Tibial nerve (tissue), 4 donors: Measurements from ENCODE around the gene CYLD. TPM values are rescaled to one million over a fixed set of nuclear protein-coding genes. Genes with fewer than 3 reads are reported as not detected.

ENCODE experiments used
- DNase-seq, 2 donors: peaks; one replicate each; pipeline ENCODE4 v3.0.0-alpha.2; 2019; ENCODE audit warnings: low spot score in 2 of 2
- H3K27ac ChIP-seq, 4 donors: fragments of 200-600 bp; sonication (generic) in 3 of 4; one replicate each; pipeline ENCODE4 v1.5.1; 2017 to 2019; ENCODE audit warnings: mild to moderate bottlenecking in 1 of 4
- H3K27me3 ChIP-seq, 2 donors: fragments of 200-600 bp; sonication (generic) in 1 of 2; one replicate each; pipeline versions ENCODE4 v1.5.1 to v1.6.0; 2017 to 2019
- H3K36me3 ChIP-seq, 3 donors: fragments of 200-600 bp; sonication (generic); one replicate each; pipeline ENCODE4 v1.5.1; 2018 to 2019
- H3K4me1 ChIP-seq, 4 donors: fragments of 200-600 bp; sonication (generic) in 3 of 4; one replicate each; pipeline ENCODE4 v1.5.1; 2017 to 2019
- H3K4me3 ChIP-seq, 4 donors: fragments of 200-600 bp; sonication (generic) in 3 of 4; one replicate each; pipeline ENCODE4 v1.5.1; 2017 to 2019; ENCODE audit warnings: mild to moderate bottlenecking in 1 of 4, moderate library complexity in 1 of 4
- H3K9me3 ChIP-seq, 4 donors: fragments of 200-600 bp; sonication (generic) in 3 of 4; one replicate each; pipeline ENCODE4 v1.5.1; 2017 to 2019
- EP300 ChIP-seq, 2 donors: sonication (generic); formaldehyde crosslinking; IDR thresholded peaks; one replicate each; pipeline ENCODE4 v1.6.1; 2017; ENCODE audit warnings: antibody characterized with exemption in 2 of 2, mild to moderate bottlenecking in 1 of 2
- POLR2A ChIP-seq, 2 donors: fragments of 450-650 bp; IDR thresholded peaks; one replicate each; pipeline ENCODE4 v1.6.1; 2017; ENCODE audit warnings: antibody characterized with exemption in 2 of 2, mild to moderate bottlenecking in 2 of 2, moderate library complexity in 2 of 2
- WGBS, 2 donors: methylation state at CpG; one replicate each; pipeline ENCODE4 v1.1.5; 2018; 5-methylcytosine and 5-hydroxymethylcytosine counted together
- total RNA-seq, 4 donors: library from RNA; depleted of rRNA; stranded (reverse); fragments of >200 nt; gene quantifications; one replicate each; pipeline ENCODE4 v1.1.0, GENCODE V29; 2016
- TF ChIP-seq, protein P1 (sequence below), 5 experiments: fragments of 200-600 bp in 3 of 5; fragments of 450-650 bp in 2 of 5; sonication (generic) in 3 of 5; IDR thresholded peaks; one replicate each; pipeline ENCODE4 v1.5.1; 2016 to 2019; ENCODE audit warnings: antibody characterized with exemption in 5 of 5, mild to moderate bottlenecking in 3 of 5, moderate library complexity in 2 of 5

The CYLD gene
- total RNA-seq, 4 donors from 2014 or later: 23.7 to 52.7 (median 38.3) TPM

DNA sequence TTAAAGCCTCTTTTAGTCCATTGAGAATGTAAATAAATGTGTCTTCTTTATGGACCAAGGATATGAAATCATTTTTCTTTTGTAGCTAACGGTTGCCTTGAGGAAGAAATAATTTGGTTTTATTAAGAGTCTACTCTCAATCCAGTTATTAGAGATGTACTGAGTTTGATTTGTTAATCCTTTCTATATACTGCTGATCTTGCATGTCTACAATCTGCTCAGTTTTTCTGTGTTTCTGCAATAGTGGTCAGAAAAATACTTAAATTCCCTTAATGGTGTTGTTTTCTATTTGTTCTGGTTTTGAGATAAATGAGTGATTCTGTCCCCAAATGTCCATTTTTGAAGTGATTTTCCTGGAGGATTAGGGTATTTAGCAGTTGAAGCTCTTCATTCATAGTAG is 54.9 kb downstream of the CYLD start:
- Histone ChIP-seq H3K27me3 (no peaks in the 10 kb centered on the region), H3K4me3 (no peak overlapping the region), H3K36me3 (peaks cover 4 to 63% (median 7%) of the 10 kb centered on the region in 3 donors), H3K4me1 (no peaks in the 10 kb centered on the region), H3K27ac (no peak overlapping the region), H3K9me3 (no peaks in the 10 kb centered on the region)
- no peak for DNase-seq
- TF ChIP-seq, protein P1, sequence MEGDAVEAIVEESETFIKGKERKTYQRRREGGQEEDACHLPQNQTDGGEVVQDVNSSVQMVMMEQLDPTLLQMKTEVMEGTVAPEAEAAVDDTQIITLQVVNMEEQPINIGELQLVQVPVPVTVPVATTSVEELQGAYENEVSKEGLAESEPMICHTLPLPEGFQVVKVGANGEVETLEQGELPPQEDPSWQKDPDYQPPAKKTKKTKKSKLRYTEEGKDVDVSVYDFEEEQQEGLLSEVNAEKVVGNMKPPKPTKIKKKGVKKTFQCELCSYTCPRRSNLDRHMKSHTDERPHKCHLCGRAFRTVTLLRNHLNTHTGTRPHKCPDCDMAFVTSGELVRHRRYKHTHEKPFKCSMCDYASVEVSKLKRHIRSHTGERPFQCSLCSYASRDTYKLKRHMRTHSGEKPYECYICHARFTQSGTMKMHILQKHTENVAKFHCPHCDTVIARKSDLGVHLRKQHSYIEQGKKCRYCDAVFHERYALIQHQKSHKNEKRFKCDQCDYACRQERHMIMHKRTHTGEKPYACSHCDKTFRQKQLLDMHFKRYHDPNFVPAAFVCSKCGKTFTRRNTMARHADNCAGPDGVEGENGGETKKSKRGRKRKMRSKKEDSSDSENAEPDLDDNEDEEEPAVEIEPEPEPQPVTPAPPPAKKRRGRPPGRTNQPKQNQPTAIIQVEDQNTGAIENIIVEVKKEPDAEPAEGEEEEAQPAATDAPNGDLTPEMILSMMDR (IDR thresholded peaks at IDR 0.05): no peak
- TF ChIP-seq POLR2A (IDR thresholded peaks at IDR 0.05) (no peak), EP300 (IDR thresholded peaks at IDR 0.05) (no peak)
- WGBS, 2 donors: 87 to 95% methylated on average over 1 of the region's 1 CpG

DNA sequence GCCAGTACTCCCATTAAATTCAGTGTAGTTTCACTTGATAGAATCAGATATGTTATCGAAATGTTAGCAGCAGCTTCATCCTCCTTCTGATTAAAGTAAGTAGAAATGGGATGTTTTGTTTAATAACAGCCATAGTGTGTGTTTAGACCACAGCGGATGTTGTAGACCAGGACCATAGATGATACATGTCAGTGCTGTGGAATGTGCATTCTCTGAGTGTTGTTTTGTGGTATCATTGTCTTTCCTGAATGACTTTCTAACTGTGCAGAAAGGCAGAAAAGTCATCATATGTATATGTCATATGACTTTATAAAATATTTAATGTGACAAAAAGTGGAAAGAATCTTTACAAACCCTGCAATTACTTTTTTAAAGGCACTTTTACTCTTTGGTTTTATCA is 55.6 kb downstream of the CYLD start:
- no peaks in the 10 kb centered on the region for H3K4me1 ChIP-seq
- peaks cover 4 to 63% (median 7%) of the 10 kb centered on the region in 3 donors for H3K36me3 ChIP-seq
- no peak for DNase-seq
- H3K4me3 ChIP-seq: no peak overlapping the region
- TF ChIP-seq, protein P1 (IDR thresholded peaks at IDR 0.05): no peak
- TF ChIP-seq POLR2A (IDR thresholded peaks at IDR 0.05) (no peak), EP300 (IDR thresholded peaks at IDR 0.05) (no peak)
- H3K9me3 ChIP-seq: no peaks in the 10 kb centered on the region
- H3K27me3 ChIP-seq: no peaks in the 10 kb centered on the region
- 87 to 98% methylated on average over 2 of the region's 2 CpGs for WGBS, 2 donors
- no peak overlapping the region for H3K27ac ChIP-seq

DNA sequence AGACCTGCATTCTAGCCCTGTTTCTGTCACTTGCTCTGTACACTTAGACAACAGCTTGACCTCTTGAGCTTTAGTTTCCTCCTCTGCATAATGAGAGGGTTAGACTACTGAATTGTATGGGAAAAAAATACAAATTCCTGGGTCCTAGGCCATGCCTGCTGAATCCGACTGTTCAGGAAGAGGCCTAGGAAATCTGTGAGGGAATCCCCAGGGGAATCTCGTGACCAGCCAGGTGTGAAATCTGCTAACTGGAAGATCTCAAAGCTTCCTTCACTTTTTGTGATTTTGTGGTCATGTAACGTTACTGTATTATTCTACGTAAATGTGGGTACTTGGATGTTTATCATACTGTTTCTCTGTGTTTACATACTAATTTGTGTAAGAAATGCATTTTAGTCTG is 58.2 kb downstream of the CYLD start:
- TF ChIP-seq POLR2A (IDR thresholded peaks at IDR 0.05) (no peak), EP300 (IDR thresholded peaks at IDR 0.05) (no peak)
- TF ChIP-seq, protein P1 (IDR thresholded peaks at IDR 0.05): no peak
- Histone ChIP-seq H3K9me3 (no peaks in the 10 kb centered on the region), H3K36me3 (peaks cover 0 to 41% (median 0%) of the 10 kb centered on the region in 3 donors), H3K27me3 (no peaks in the 10 kb centered on the region), H3K4me1 (no peaks in the 10 kb centered on the region), H3K27ac (no peak overlapping the region), H3K4me3 (no peak overlapping the region)
- WGBS, 2 donors: 90 to 92% methylated on average over 4 of the region's 4 CpGs
- DNase-seq: no peak

DNA sequence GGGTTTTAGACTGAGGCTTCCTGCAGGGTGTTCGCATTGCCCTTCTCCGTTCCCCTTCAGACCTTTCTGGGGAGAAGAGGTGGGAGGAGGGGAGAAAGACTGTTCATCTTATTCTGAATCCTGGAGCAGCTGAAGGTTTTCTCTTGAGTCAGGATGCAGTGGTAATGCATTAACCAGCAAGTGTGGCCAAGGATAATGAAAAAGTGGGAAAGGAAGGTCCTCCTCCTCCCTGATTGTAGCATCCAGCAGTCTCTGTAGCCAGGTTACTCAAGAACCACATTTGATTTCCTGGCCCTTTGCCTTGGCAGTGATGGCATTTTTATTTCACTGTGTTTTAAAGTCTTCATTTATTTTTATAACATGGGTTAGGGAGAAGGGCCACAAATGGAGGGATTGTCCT is 59.1 kb downstream of the CYLD start:
- 82 to 87% methylated on average over 2 of the region's 2 CpGs for WGBS, 2 donors
- DNase-seq: no peak
- TF ChIP-seq EP300 (IDR thresholded peaks at IDR 0.05) (no peak), POLR2A (IDR thresholded peaks at IDR 0.05) (no peak)
- TF ChIP-seq, protein P1 (IDR thresholded peaks at IDR 0.05): no peak

DNA sequence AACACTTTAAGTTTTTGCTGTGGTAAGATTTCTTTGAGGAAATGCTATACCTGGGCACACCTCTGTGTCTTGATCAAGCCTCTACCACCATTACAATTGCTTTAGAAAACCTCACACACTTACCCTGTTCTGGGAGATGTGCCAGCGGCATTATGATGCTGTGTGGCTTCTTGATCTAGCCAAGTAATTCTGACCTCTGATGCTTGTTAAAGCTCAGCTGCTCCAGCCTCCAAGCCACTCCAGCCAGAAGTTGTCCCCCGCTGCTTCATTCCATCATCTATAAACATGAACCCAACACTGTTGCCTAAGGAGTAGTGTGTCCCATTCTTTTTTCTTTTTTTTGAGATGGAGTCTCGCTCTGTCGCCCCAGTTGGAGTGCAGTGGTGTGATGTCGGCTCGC is 60.1 kb downstream of the CYLD start:
- no peak for DNase-seq
- no peaks in the 10 kb centered on the region for H3K27me3 ChIP-seq
- H3K36me3 ChIP-seq: peaks cover 0 to 26% (median 0%) of the 10 kb centered on the region in 3 donors
- peaks cover 0 to 14% (median 0%) of the 10 kb centered on the region in 4 donors for H3K4me1 ChIP-seq
- TF ChIP-seq POLR2A (IDR thresholded peaks at IDR 0.05): no peak
- TF ChIP-seq, protein P1 (IDR thresholded peaks at IDR 0.05): no peak
- 81 to 88% methylated on average over 6 of the region's 6 CpGs for WGBS, 2 donors
- no peak overlapping the region for H3K27ac ChIP-seq
- H3K4me3 ChIP-seq: no peak overlapping the region
- no peaks in the 10 kb centered on the region for H3K9me3 ChIP-seq

More for the DNA sequence above, 59.1 kb downstream of the CYLD start:
- no peak overlapping the region for H3K27ac ChIP-seq
- no peaks in the 10 kb centered on the region for H3K27me3 ChIP-seq
- H3K4me1 ChIP-seq: peaks cover 0 to 5% (median 0%) of the 10 kb centered on the region in 4 donors
- H3K36me3 ChIP-seq: peaks cover 0 to 32% (median 0%) of the 10 kb centered on the region in 3 donors
- H3K9me3 ChIP-seq: no peaks in the 10 kb centered on the region
- H3K4me3 ChIP-seq: no peak overlapping the region
